Suppressor macrophage treated with lipopolysaccharide for 1 hour (primary cell): ENCODE data around the gene XPO6.
"Not testable (repeated sequence)": the region's sequence is repeated elsewhere in the genome, so short reads cannot be mapped to it uniquely, and the experiment has no call there.

ENCODE experiments used
- DNase-seq, 3 donors: peaks; one replicate each; pipeline ENCODE4 v3.0.0-alpha.2; 2020 to 2022

The XPO6 gene, protein sequence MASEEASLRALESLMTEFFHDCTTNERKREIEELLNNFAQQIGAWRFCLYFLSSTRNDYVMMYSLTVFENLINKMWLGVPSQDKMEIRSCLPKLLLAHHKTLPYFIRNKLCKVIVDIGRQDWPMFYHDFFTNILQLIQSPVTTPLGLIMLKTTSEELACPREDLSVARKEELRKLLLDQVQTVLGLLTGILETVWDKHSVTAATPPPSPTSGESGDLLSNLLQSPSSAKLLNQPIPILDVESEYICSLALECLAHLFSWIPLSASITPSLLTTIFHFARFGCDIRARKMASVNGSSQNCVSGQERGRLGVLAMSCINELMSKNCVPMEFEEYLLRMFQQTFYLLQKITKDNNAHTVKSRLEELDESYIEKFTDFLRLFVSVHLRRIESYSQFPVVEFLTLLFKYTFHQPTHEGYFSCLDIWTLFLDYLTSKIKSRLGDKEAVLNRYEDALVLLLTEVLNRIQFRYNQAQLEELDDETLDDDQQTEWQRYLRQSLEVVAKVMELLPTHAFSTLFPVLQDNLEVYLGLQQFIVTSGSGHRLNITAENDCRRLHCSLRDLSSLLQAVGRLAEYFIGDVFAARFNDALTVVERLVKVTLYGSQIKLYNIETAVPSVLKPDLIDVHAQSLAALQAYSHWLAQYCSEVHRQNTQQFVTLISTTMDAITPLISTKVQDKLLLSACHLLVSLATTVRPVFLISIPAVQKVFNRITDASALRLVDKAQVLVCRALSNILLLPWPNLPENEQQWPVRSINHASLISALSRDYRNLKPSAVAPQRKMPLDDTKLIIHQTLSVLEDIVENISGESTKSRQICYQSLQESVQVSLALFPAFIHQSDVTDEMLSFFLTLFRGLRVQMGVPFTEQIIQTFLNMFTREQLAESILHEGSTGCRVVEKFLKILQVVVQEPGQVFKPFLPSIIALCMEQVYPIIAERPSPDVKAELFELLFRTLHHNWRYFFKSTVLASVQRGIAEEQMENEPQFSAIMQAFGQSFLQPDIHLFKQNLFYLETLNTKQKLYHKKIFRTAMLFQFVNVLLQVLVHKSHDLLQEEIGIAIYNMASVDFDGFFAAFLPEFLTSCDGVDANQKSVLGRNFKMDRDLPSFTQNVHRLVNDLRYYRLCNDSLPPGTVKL

DNA sequence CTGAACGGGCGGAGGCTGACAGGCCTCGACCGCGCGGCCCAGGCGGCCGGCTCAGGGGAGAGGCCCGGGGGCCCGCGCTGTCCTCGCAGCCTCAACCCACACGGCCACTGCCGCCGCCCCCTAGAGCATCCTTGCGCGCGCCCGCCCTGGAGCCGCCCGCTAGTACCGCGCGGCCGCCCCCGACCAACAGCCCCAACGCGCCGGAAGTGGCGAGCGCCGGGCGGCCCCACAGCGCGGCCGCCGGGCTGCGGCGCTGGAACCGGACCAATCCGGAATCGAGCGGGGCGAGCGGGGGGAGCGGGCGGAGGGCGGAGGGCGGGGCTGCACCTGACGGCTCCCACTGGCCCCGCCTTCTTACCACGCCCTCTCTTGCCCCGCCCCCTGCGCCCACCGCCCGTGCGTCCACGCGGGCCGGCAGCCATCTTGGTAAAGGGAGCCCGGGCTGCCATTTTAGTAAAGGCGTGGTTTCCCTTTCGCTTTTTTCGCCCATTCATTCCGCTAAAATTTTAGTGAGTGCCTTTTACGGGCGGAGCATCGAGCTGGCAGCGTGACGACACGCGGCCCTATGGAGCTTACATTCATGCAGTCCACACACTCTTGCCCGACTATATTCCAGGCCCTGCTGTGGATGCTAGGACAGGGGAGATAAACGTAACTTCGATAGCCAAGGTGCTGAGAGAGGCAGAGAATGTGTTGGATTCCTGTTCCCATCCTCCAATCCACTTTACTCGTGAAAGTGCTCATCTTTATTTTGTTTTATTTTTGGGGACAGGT lies at the start of gene XPO6:
XPO6 (minus strand) TSS at position 208 of the 774 bp plus-strand sequence. CDS start 597 bp downstream, outside the sequence.
- DNase-seq = peak; percentile 96 to 100 (median 99)

DNA sequence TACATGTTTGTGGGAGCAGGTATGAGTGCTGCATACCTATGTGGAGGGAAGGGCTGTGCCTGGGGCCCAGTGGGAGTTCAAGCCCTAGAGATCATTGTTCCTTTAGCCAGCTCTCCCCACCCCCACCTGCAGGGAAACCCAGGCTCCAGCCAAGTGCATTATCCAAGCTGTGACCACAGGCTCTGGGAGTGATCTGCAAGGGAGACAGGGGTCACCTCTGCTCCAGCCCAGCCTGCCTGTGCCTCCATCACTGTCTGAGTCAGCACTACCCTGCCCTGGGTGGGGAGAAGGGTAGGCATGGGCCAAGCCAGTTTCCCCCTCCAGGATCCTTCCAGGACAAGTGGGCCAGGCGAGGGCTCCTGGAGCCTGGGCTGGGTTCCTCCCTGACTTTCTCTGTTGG lies 48.4 kb upstream of the XPO6 start:
- no peak for DNase-seq

DNA sequence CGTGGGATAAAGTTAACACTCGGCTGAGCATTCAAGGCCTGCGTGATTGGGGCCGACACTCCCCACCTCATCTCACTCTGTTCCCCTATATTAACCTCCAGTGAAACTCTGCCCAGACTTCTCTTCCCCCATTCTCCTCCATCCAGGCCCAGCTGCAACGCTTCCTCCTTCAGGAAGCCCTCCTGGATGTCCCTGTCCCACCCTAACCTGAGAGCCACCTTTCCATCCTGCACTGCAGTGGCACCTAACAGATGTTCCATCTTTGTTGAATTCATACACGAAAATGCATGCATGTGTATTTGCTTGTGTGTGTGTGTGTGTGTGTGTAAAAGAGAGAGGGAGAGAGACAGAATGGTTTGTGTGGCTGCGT lies 48.0 kb upstream of the XPO6 start:
- DNase-seq = no peak

DNA sequence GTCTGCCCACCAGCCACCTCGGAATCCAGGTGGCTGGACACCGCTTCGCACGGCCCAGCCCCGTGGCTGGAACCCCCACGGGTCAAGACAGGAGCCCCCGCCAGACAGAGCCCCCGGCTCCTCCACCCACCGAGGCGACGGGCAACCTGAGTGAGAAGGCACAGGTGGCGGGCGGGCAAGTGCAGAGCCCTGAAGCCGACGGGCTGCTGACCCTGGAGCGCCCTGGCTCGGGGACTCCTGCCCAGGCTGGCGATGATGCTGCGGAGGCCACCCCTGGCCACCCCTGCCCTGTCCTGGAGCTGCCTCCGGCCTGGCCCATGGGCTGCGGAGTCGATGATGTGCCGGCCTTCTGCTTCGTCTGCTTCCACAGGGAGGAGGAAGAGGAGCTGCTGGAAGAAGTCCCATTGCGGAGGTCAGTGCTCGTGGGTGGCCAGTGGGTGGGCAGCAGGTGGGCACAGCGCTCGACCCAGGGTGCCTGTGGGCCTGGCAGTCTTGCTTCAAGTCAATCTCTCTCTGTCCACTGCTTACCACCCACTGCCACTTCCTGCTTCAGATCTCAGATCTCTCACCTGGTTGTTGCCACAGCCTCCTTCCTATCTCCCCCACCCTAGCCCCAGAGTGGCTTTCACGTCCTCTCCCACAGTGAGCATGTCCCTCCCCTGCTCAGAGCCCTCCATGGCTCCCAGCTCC lies 47.5 kb upstream of the XPO6 start:
- no peak for DNase-seq

DNA sequence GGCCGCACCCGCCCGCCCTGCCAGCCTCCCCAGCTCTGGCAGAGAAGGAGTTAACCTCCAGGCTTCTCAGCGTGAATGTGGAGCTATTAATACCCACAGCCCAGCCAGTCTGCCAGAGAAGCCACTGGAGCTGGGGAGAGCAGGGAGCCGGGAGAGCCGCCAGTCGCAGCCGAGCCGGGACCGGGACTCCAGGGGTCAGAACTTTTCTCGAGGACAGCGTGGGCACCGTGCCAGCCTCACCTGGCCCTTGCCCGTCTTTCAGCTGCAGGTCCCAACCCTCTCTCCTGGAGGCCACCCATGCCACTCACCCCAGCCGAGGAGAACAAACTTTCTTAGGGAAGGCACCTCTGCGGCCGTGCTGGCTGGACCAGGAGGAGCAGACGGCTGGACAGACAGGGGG lies 46.8 kb upstream of the XPO6 start:
- no peak for DNase-seq

DNA sequence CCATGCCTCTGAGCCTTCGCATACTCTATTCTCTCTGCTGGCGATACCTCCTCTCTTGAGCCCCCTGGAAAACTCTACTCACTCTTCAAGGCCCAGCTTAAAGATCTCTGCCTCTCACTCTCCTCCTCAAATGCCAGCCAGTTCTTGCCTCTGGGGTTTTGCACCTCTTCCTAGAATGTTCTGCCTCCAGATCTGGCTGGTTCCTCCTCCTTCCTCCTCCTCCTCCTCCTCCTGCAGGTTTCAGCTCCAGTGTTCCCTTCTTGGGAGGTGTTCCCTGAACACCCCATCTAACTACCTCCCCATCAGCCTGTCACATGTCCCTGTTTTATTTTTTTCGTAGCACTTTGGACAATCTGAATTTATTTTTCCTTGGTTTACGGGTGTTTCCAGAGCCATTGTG lies 45.5 kb upstream of the XPO6 start:
- no peak for DNase-seq

DNA sequence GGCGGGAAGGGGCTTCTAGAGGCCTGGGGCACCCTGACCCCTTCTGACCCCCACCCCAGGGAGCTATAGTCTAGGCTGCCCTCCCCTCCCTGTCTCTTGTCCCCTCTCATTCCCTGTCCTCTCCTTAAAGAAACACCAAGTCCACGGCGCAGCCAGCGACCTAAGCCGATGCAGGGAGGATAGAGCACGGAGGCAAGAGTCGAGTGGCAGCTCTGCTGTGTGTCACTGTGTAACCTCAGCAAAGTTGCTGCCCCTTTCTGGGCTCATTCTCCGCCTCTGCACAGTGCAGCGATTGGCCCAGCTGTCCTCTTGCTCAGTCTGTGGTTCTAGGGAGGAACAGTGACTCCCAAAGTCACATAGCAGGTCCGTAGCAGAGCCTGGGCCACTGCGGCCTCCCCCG lies 44.1 kb upstream of the XPO6 start:
- DNase-seq = no peak

DNA sequence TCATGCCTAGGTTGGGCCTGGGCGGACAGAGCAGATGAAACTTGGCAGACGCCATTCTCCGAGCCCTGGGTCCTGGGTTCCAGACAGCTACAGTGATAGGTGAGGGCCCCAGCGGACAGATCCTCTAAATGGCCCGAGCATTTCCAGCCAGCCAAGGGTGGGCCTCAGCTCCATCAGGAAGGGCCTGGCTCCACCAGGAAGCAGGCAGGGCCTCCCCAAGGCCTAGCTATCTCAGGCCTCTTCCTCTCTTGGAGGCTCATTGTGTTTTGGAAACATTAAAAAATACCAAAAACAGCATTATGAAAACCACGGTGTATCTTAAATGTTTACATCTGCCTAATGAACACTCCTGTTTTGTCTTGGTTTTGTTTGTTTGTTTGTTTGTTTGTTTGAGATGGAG lies 42.4 kb upstream of the XPO6 start:
- DNase-seq = no peak

DNA sequence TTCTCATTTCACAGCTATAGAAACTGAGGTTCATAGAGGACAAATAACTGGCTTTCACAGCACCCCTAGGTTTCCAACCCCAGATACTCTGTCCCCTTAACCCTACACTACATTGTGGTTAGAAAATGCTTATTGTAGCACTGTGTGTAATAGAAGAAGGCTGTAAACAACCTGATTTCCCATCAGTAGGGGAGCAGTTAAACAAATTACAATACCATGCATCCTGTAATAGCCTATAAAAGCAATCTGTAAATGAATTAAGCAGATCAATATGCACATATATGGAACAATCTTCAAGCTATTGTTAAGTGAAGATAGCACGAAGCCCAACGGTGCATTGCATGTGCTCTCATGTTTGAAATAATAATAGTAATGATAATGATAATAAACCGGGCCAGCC lies 39.2 kb upstream of the XPO6 start:
- no peak for DNase-seq

DNA sequence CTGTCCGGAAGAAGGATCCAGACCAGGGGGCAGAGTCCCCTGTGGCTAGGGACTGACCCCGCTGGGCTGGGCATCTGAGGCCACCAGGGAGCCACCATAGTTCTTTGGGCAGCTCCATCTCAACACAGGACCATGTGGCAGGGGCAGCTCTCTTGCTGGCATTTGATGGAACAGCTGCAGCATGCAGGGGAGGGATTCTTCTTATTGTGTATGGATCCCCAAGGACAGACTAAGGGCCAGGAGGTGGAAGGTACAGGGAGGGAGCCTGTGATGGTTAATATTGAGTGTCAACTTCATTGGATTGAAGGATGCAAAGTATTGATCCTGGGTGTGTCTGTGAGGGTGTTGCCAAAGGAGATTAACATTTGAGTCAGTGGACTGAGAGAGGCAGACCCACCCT lies 37.7 kb upstream of the XPO6 start:
- not testable (repeated sequence) for DNase-seq

DNA sequence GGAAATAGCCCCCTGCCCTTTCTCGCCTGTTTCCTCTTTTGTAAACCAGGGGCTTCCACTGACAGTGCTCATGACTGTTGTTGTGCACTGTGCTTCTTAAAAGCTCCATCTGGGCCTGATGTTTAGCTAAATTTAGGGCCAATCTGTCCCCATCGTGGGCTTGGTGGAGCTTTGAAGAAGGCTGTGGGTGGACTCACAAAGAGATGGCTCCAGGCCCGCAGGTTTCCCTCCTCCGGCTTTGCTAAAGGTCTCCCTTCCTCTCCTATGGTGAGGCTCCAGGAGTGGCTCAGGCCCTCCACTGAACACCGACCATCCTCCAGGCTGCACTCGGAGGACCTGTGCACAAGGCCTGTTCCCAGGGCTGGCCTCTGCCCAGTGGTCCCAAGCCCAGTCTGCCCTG lies 30.2 kb upstream of the XPO6 start:
- DNase-seq = no peak

DNA sequence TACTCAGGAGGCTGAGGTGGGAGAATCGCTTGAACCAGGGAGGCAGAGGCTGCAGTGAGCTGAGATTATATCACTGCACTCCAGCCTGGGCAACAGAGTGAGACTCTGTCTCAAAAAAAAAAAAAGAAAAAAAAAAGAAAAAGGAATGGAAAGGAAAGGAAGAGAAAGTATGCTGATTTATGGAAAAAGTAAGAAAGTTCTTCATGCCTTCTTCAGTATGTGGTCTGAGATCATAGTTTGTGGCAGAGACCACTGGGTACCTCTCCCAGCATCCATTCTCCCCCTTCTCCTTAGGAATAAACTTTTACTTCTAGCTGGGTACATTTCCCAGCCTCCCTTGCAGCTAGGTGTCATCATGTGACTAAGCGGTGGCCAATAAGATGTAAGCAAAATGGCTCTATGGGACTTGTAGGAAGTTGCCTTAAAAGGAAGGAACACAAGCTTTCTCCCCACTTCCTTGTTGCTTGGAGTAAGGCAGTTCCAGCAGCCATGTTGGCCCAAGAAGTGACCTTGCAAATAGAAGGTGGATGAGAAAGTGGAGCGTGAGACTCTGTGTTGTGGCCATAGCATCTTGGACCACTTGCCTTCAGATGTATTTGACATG lies 26.1 kb upstream of the XPO6 start:
- peak in 1 of 3 donors; percentile 11 for DNase-seq

DNA sequence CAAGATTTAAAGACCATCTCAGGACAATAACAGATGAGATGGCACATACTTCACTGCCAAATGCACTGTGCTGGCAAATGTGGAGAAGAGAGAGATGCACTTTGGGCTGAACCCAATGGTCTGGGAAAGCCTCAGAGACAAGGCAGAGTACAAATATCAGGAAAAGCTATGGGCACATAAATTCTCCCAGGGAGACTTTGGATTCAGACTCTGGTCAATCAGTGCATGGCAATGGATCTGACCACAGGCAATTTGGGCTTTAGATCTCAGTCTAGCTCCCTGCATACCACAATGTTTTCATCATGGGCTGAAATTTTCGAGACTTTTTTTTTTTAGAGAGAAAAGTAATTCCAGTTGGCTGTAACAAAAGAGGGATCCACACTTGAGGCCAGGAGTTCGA lies 20.0 kb upstream of the XPO6 start:
- no peak for DNase-seq

DNA sequence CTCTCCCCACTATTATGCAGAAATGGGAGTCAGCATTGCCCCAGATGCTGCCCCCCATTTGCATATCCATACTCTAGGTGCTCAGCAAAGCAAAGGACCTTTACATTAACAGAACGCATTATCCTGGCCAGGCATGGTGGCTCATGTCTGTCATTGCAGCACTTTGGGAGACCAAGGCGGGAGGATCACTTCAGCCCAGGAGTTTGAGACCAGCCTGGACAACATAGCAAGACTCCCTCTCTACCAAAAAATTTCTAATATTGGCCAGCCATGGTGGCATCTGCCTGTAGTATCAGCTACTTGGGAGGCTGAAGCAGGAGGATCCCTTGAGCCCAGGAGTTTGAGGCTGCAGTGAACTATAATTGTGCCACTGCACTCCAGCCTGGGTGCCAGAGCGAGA lies 12.1 kb upstream of the XPO6 start:
- DNase-seq = not testable (repeated sequence)

DNA sequence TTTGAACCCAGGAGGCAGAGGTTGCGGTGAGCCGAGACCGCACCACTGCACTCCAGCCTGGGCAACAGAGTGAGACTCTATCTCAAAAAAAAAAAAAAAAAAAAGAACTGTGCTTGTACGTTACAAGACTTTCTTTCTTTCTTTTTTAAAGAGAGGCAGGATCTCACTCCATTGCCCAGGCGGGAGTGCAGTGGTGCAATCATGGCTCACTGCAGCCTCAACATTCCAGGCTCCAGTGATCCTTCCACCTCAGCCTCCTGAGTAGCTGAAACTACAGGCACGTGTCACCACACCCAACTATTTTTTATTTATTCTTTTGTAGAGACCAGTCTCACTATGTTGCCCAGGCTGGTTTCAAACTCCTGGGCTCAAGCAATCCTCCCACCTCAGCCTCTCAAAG lies 8.0 kb upstream of the XPO6 start:
- not testable (repeated sequence) for DNase-seq

DNA sequence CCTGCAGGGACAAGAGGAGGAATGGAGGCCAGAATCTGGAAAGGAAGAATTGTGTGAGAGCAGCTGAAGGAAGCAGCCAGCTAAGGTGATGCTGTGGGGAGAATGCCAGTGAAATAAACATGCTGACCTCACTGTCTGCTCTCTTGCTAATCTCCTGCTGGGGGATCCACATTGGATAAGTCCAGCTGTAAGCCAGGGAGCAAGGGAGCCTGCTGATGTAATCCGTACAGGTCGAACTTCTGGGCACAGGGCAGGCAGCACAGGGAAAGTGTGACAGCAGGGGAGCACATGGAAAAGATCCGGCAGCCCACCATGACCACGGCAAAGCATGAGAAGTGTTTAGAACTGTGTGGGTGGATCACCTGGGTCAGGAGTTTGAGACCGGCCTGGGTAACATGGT lies 7.5 kb upstream of the XPO6 start:
- no peak for DNase-seq

DNA sequence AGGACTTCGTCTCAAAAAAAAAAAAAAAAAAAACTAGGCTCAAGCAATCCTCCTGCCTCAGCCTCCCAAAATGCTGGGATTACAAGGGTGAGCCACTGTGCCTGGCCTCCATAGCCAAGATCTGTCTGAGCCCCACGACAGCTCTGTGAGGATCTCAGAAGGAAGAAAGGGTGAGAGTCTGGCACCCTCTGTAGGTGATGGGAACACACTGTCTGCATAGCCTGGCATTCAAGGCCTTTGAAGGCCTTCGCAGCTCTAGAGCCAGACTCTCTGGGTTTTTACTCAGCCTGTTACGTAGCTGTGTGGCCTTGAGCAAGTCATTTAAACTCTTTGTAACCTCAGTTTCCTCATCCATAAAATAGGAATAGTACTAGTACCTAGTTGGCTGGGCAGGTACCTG lies 6.3 kb upstream of the XPO6 start:
- DNase-seq = peak; percentile 66 to 77 (median 70)

DNA sequence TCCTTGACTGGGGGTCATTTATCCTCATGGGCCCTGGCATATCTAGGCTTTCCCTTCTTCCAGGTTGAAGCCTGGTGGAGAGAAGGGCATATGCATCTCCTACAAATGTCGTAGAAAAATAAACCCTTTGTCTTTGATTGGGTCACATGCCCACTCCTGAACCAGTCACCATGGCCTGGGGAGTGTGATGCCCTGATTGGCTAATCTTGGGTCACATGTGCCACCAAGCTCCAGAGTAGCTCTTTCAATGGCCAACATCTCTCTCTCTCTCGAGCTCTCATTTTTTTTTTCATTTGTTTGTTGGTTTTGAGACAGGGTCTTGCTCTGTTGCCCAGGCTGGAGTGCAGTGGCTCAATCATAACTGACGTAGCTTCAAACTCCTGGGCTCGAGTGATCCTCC lies 5.6 kb upstream of the XPO6 start:
- no peak for DNase-seq

DNA sequence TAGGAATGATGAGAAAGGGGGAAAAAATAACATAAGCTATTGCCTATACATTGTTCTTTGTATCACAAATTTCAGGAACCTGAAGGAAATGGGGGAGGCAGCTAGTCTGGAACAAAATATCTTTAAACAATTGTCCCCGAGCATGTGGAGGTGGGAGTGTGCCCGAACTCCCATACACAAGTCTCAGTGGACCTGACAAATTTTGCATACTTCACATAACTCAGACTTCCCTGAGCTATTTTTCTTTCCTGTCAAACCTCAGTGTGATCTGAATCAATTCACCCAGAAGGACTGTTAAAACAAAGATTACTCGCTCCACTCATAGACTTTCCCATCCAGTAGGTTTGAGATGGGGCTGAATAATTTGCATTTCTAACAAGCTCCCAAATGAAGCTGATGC lies 1.6 kb upstream of the XPO6 start:
- DNase-seq = no peak

DNA sequence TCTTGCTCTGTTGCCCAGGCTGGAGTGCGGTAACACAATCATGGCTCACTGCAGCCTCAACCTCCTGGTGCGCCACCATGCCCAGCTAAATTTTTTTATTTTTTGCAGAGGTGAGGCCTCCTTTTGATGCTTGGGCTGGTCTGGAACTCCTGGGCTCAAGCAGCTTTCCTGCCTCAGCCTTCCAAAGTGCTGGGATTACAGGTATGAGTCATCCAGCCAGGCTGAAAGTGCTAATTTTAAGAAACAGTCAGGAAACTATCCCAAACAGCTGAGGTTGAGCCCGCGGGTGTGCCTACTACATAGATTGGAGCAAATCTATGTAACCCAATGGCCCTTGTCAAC lies 738 bp upstream of the XPO6 start:
- no peak for DNase-seq

DNA sequence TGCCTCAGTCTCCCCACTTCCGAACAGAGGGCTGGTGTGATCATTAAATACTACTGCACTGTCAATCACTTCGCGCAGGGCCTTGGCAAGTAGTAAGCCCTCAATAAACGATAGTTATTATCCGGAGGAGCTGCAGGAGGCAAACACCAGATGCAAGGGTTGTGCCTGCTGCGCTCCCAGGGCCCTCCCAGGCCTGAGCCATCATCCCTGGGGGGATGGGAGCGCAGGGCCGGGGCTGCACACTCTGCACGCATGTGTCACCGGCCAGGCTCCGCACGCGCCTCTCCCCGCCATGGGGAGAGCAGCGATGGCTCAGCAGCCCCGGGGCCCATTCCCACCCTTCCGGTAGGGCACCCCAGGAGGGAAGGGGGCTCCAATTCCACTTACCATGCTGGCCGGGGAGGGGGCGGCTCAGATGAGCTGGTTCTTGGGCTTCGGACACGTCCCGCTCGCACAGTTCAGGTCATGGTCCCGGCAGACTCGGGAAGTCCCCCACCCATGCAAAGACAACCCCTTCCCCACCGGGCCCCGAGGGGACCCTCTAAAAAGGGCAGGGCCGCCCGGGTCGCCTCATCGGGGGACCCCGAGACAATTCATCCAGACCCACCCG lies 681 bp downstream of the XPO6 start:
- DNase-seq = peak; percentile 79 to 89 (median 80)
